Fibroblast of mammary gland (primary cell): ENCODE measurements around the gene E2F1.

Source experiments
- DNase-seq: peaks from one replicate; pipeline ENCODE4 v3.0.0-alpha.2; 2010; ENCODE audit warnings: low read depth
- H3K4me3 ChIP-seq: 2 replicates; pipeline ENCODE4 v1.5.1; 2011; ENCODE audit warnings: low read depth, mild to moderate bottlenecking, low read length, moderate library complexity; ENCODE audit not compliant: control insufficient read depth
- TF ChIP-seq, protein P1 (sequence below): conservative IDR thresholded peaks from 2 replicates; pipeline ENCODE4 v1.5.1; 2011; ENCODE audit warnings: low read depth, low read length, inconsistent platforms; ENCODE audit not compliant: control insufficient read depth, insufficient read depth

E2F1 gene

DNA sequence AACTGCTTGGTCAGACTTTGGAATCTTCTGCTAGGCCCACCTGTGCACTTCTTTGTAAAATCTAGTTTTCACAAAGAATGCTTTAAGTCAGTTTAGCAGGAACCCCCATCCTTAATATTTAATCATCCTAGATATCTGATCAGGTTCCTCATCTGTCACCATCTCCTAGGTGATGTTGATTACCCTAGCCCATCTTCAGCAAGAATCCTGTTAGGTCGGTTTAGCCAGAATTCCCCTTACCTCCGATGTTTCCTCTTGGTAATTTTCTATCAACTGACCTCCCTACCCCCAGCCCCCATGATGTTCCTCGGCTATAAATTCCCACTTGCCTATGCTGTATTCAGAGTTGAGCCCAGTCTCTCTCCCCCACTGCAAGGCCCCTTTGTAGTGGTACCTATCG, 42.9 kb upstream of the E2F1 start:
- H3K4me3 ChIP-seq: no peak overlapping the region

DNA sequence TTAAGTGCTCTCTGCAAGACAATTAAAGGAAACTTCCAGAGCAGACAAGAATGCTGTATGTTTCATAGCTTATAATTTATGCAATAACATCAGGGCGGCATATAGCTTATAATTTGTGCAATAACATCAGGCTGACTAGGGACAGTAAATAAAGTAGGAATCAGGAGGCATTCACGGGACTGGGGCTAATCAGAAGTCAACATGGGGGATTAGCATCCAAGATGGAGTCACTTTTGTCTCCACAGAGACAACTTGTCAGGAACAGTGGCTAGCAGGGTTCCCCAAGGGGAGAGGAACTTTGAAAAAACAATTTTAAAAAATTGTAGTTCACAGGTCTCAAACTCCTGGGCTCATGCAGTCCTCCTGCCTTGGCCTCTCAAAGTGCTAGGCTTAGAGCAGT, 42.3 kb upstream of the E2F1 start:
- no peak for DNase-seq
- H3K4me3 ChIP-seq: no peak overlapping the region
- TF ChIP-seq, protein P1, sequence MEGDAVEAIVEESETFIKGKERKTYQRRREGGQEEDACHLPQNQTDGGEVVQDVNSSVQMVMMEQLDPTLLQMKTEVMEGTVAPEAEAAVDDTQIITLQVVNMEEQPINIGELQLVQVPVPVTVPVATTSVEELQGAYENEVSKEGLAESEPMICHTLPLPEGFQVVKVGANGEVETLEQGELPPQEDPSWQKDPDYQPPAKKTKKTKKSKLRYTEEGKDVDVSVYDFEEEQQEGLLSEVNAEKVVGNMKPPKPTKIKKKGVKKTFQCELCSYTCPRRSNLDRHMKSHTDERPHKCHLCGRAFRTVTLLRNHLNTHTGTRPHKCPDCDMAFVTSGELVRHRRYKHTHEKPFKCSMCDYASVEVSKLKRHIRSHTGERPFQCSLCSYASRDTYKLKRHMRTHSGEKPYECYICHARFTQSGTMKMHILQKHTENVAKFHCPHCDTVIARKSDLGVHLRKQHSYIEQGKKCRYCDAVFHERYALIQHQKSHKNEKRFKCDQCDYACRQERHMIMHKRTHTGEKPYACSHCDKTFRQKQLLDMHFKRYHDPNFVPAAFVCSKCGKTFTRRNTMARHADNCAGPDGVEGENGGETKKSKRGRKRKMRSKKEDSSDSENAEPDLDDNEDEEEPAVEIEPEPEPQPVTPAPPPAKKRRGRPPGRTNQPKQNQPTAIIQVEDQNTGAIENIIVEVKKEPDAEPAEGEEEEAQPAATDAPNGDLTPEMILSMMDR: no peak

More for the DNA sequence above, 42.9 kb upstream of the E2F1 start:
- DNase-seq: no peak
- TF ChIP-seq, protein P1: no peak

DNA sequence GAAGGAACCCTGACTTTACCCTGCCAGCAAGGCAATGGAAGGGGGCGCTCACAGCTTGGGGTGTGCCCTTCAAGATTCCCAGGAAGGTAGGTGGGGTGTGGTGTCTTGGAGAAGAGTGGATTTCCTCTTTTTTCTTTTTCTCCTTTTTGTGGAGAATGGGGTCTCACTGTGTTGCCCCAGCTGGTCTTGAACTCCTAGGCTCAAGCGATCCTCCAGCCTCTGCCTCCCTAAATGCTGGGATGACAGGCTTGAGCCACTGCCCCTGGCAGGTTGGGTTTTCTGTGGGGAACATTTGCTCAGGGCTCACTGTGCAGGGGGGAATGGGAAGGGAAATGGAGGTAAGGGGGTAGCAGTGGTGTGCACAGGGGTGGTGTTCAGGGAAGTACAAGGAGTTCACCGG, 41.6 kb upstream of the E2F1 start:
- TF ChIP-seq, protein P1: no peak
- DNase-seq: no peak
- H3K4me3 ChIP-seq: no peak overlapping the region

DNA sequence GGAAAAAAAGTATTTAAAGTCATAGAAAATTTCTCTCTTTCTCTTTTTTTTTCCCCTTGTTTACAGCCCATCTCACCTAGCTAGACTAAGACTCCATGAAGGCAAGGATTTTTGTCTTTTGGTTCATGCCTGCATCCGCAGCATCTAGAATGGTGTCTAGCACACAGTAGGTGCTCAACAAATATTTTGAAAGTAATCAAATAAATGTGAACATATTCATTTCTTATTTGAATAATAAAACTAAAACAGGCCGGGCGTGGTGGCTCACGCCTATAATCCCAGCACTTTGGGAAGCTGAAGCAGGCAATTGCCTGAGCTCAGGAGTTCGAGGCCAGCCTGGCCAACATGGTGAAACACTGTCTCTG, 40.9 kb upstream of the E2F1 start:
- no peak for DNase-seq
- H3K4me3 ChIP-seq: no peak overlapping the region
- TF ChIP-seq, protein P1: no peak

DNA sequence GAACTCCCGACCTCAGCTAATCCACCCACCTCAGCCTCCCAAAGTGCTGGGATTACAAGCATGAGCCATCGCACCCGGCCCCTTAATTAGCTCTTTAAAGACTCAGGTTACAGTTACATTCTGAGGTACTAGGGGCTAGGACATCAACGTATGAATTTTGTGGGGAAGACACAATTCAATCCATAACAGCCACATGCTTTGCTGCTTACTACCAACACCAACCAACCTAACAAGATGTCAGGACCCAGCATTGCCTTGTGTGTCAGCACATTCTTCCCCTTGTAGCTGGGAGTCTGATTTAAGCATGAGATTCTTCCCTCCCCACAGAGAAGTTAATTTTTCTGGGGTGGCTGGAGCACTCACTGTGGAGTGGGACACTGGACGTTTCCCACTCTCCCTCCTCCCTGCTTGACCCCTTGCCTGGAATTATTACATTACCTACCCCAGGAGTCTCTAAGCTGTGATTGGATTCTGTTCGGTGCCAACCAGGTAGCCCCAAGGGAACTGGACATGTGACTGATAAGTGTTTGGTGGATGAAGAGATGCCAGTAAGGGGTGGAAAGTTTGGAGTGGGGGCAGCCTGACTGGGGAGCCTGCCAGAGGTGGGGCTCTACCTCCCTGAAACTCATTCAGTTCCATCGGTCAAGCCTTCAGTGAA, 39.6 kb upstream of the E2F1 start:
- H3K4me3 ChIP-seq: no peak overlapping the region
- DNase-seq: no peak
- TF ChIP-seq, protein P1: no peak

DNA sequence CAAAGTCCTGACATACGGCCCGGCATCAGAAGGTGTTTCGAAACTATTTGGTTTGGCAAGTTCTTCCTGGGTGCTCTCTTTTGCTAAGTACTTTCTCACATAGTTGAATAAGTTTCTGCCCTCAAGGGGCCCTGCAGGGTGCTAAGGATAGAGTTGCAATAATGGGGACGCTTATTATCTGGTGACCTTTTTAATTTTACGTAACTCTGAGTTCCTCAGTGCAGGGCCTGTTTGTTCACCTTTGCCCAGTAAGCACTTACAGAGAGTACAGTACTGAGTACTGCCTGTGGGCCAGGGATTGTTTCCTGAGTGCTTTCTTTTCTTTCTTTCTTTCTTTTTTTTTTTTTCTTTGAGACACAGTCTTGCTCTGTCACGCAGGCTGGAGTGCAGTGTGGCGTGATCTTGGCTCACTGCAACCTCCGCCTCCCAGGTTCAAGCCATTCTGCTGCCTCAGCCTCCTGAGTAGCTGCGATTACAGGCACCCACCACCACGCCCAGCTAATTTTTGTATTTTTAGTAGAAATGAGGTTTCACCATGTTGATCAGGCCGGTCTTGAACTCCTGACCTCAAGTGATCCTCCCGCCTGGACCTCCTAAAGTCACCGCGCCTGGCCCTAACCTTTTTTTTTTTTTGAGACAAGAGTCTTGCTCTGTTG, 38.4 kb upstream of the E2F1 start:
- peak; percentile 18 for DNase-seq

More for the DNA sequence above, 38.4 kb upstream of the E2F1 start:
- TF ChIP-seq, protein P1: no peak
- H3K4me3 ChIP-seq: no peak overlapping the region
